GM18499 (cell line): ENCODE results near the gene RAPGEF4.

Source experiments
- ATAC-seq: cut with Tn5 transposase; IDR thresholded peaks from one replicate; pipeline ENCODE4 v1.9.1; 2021; ENCODE audit warnings: moderate number of reproducible peaks; ENCODE audit not compliant: insufficient read depth, unreplicated experiment

Gene RAPGEF4

DNA sequence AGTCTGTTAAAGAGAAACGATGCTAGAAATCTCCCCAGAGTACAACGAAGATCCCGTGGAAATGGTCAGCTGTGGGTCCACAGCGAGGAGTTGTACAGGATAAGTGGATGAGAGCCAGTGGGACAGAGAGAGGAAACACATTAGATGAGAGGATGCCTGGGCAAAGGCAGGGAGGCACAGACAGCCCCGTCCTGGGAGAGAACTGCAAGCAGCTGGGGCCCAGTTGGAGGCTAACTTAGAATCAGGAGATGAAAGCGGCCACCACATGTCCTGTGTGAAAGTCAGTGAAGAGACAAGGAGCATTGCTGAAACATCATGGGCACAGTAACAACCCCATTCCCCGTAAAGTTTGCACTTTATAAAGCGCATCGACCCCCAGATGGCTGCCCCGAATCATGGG lies 157.5 kb downstream of the RAPGEF4 start:
- ATAC-seq, result no peak

DNA sequence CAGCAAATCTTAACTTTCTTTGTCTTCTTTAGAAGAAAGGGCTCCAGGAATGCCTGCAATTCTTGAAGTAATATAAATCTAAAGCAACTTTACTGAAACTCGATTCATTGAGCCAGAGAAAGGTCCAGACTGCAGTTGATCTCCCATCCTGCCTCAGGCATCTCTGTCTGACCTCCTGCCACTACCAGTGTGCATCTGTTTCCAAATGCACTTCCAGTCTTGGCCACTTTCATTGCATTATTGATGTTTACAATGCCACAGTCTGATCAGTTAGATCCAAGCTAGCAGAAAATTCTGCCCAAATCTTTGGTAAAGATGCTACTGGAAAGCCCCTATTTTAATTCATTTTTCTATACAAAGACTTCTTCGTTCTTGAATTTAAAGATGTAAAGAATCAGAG lies 158.0 kb downstream of the RAPGEF4 start:
- ATAC-seq, result no peak

DNA sequence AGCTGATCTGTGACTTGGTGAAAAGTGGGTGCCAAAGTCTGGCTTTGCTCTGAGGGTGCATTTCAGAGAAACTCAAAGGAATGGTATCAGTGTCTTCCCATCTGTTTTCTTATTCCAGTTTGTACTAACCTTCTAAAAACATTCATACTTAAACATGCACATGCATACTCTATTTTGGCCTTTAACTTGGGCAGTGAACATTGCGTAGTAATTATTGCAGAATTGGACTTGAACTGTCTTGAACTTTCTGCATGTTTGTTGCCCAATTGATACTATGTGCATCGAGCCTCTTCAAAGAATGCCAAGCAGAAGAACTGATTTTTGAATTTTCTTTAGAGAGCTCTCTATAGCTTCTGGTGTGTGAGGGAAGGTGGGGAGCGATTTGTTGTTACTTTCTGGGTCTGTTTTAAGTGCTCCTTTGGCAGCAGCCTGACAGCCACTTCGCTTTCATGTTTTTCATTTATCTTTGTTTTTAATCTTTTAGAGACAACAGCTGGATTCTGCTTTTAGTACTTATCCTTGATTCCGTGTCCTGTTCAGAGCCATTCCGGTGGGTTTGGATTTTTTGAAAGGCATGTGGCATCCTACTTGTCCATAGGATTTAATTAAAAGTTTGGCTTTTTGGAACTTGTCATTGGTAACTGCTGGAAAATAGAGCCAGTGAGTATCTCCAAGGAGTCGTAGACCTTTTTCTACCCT lies 159.2 kb downstream of the RAPGEF4 start:
- no peak for ATAC-seq

DNA sequence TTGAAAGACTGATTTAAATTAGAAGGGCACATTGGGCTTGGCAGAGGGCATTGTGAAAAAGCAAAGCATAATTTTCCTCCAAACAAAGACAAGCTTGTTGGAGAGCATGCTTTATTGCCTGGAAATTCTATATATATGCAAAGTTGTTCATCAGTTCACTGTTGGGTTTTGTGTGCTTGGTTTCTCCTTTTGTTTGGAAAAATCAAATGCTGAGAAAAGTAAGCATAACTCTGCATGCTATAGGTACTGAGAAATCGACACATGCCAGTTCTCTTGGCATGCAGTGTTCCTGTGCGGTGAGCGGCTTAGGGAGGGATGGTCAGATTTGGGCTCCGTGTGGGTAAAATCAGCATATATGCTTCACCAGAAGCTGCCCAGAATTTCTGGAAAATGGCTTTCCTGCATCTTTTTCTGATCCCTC lies 161.0 kb downstream of the RAPGEF4 start:
- no peak for ATAC-seq

DNA sequence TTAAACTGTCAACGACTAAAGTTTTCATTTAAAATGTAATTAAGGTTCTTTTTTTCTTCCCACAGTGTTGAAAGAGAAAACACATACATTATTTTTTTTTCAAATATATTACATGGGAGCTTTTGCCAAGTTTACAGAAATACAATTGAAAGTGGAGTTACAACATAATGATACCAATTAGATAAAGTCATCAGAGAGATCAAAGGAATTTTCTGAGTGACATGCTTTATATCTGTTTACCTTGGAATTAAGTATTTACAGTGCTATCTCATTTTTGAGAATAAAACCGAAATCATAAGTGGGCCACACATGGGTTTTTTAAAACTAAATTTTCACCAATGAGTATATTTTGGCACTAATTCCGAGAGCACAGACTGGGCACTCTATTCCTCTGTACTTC lies 165.2 kb downstream of the RAPGEF4 start:
- no peak for ATAC-seq

DNA sequence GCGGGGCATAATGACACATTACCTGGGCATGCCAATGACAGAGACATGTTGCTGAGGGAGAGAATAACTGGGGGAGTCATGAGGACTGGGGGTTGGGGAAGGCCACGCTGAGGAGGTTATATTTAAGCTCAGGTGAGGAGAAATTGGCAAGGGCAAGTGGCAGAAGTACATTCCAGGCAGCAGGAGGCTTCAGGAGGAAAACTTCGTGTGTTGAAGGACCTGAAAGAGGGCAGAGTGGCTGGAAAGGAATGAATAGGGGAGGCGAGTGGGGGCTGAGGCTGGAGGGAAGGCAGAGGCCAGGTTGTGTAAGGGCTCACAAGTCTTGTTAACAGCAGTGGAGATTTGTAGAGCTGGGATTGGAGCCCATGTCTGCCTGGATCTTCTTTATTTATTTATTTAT lies 166.3 kb downstream of the RAPGEF4 start:
- no peak for ATAC-seq

DNA sequence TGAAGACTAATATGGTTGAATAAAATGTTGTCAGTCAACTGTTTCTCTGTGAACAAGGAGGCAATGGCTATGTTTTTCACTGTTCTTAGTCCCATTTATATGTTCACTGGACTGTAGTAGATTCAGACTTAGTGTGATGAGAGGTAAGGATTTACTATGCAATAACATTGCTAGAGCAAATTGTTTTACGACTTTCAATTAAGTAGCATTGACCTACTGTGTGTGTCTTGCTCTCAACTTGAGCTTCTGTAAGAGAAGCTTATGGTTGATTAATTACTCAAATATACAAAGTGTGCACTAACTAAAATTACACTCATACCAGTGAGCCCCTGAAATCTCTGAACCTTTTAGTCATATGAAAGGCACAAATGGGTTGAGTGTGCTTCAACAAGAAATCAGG lies 168.6 kb downstream of the RAPGEF4 start:
- ATAC-seq, result no peak

DNA sequence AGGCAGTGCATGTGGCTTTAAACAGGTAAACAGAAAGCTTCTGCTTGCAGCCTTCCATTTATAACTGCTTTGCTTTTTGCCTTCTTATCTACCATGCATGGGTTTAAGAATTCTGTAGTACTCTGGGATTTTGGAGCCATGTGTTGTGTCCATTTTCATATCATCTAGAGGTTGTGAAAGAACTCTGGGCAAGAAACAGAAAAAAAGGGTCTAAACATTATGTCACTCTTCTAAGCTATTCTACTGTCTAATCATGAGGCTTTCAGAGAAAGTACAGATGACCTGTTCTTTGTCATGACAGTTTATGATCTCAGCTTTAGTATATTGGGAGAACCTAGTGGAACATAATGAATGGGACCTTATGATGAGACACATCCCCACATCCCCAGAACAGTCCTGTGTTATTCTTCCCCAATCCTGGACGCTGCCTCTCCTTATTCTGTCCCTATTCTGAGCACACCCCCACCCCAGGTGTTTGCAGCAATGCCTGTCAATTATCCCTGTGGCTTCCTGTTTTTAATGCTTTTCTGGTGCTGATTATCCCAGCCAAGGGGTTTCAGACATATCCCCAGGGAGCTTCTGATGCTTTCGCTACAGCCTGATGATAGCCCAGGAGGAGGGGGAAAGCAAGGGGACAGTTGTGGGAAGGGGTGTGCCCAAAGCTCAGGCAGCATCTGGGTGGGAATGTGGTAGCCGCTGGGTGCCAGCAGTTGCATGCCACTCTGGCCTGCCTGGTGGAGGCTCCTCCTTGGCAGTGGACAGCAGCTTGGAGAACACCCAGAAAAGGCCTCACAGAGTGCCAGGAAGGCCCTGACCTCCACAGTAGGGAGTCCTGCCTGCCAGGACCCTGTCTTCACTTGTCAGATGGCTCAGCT lies 170.5 kb downstream of the RAPGEF4 start:
- ATAC-seq, result no peak

DNA sequence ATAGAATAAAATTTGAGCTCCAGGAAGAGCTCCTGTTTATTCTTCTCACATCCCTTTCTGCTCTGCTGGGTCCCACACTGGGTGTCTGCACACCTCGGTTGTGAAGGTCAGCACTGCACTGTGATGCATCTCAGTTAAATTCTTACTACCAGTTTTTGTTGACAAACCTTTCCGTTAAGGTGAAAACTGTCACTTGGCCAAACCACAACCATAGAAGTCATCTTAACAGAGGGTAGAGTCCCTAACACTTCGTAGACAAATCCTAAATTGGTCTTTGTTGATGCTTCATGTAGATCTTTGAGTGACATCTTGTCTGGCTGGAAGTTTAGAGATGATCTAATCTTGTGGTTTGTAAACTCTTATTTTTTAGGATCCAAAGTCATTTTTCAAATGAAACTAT lies 172.6 kb downstream of the RAPGEF4 start:
- no peak for ATAC-seq

DNA sequence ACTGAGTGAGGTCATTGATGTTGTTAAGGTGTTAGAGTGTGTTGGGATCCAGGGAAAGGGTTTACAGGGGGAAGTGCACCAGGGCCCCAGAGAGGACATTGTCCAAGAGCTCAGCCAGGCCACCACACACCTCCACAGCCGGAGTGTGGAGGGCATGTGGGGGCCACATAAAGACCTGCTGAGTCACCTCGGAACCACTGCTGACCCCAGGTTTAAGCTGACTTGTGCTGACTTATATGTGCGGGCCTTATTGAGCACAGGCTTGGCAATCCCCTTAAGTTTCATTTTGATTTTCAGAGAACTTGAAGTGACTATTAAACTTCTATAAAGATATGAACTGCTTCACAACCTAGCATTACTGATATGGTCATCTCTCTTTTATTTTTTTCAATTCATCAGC lies 173.8 kb downstream of the RAPGEF4 start:
- ATAC-seq, result no peak

DNA sequence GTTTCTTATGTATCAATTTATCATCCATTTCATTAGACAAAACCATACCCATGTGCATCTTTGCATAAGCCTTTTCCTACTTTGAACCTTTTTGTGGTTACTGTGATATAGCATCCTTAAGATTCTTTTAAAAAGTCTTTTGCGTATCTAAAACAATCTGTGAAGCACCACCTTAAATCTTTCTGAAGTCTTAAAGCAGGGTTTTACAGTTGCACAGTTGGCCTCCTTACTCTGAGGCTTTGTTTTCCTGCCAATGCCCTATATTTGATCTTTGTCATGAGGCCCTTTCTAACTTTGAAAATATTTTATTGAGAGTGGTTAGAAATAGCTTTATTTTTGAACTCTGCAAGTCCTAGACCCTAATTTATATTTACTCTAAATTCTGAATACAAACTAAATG lies 176.6 kb downstream of the RAPGEF4 start:
- ATAC-seq, result no peak

DNA sequence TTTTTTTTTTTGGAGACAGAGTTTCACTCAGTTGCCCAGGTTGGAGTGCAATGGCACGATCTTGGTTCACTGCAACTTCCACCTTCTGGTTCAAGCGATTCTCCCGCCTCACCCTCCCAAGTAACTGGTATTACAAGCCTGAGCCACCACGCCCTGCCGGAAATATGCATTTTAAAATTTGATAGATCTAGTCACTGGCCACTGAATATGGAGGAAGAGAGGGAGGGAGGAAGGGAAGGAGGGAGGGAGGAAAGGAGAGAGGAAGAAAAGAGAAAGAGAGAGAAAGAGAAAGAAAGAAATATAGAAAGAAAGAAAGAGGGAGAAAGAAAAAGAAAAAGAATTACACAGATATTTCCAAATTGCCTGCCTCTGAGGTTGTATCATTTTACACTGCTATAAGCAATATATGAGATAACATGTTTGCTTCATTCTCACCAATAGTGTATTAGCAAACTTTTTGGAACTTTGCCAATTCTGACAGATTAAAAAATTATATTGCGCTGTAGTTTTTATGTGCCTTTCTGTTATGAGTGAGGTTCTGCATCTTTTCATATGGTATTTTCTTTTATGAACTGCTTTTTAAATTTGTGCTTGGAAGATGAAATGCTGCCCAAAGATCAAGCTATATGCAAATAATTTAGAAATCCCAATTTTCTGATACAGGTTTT lies 178.8 kb downstream of the RAPGEF4 start:
- ATAC-seq, result no peak

DNA sequence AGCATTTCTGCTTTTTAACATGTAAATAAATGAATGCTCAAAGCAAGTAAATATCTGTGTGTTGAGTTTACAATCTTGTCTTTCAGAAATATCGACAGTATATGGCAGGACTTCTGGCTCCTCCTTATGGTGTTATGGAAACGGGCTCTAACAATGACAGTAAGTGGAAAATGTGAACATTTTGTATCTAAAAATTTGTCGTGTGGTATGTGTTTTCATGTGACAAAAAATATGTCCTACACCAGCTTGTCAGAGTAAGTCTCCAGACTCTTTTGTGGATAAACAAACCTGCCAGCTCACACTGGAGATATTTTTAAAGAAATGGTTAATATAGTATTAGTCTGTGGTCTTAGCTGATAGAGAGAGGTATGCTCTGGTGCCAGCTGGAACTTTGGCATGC lies 182.1 kb downstream of the RAPGEF4 start:
- no peak for ATAC-seq

DNA sequence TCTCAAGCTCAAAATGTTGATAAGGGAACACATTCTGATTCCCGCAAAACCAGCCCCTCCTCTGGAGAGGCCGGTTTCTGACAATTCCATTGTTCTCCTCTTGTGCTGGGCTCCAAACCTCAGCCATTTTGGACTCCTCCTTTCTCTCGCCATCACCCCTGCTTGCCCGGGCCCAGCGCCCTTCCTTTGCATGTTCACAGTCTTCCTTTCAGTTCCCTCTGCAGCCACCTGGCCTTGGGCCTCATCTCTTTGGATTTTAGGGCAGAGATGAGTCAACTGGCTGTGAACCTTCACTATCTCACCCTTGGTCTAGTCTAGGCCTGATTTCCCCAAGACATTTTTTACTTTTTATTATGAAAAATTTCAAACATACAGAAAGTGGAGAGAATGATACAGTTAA lies 184.1 kb downstream of the RAPGEF4 start:
- peak; percentile 59 for ATAC-seq

DNA sequence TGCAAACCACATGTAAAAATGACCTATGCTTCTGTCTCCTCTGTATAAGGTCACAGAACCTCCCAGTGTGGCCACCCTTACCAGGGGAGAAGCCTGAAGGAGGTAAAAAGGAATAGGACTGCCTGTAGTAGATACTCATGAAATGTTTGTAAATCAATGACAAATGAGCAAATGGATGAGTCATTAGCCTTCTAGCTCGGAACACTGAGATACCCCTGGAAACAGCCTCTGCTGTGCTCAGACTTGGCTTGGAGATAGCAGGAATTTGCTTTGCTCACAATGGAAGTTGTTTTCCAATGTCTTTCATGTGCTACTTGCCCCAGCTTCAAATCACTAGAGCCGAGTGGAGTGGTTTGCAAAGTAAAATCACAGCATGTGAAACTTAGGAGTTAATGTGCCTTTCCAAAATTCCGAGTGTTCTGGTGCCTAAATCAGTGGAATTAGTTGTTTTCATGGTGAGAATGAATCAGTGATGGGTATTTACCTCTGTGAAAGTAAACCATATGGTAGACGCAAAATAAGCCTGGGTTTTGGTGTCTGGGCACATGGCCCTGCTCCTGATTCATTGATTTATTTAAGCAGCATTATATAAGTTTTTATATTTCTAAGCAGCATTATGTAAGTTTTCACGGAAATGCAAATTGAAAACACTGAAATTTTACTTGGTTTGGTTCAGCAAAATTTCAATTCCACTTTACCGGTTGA lies 186.0 kb downstream of the RAPGEF4 start:
- no peak for ATAC-seq

DNA sequence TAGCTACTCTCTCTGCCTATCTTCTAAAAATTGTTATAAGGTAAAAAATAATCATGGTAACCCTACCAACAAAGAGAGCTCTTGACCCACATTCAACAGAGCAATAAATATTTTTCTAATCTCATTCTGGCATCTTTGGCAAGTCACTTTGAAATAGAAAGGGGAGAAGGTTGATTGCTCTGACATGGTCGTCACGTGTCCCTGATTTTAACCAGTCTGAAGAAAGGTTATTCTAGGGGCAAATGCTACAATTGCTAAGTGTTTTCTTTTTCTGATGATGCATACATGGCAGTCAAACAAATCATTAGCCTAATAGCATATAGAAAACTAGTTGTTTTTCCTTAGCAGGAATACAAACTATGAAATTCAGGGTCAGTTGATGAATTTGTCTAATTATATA lies 186.7 kb downstream of the RAPGEF4 start:
- ATAC-seq, result no peak

DNA sequence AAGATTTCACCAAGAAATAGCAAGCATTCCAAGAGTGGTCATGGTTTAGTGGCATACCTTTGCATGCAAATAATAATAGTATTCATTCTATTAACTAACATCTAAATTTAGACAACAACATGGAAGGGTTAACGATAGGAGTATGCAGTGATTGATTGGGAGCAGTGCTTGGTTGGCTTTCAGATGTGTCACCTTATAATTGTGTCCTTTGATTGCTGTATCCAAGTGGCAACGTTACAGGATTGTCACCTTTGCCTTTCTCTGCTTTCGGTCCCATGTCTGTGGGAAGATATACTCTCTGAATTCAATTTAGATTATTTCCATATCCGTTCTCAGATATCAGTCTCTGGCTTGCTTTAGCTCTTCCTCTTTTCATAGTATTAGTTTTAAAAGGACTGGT lies 187.2 kb downstream of the RAPGEF4 start:
- ATAC-seq, result no peak

DNA sequence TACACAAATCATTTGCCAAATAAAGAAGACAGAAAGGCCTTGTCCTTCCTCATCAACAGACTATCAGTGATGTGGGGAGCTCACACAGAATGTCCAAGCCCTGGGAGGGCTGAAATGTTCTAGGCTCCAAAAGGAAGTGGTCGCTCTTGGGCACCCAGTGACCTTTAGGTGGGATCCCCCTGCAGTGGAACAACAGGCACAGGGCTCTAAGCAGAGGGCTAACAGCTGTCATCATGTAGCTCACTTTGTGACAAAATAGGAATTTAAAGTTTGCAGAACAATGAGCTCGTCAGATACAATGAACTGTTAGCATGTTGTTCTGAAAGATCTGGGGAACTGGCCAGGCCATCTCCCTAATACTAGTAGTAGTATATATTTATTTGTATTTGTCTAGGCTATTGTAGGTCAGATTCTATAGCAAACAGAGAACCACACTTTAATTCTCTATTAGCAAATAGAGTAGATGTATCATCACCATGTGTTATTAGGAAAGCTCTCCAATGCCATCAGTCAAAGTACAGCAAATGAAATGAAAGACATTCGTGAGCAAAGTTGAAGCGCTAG lies 188.5 kb downstream of the RAPGEF4 start:
- ATAC-seq, result no peak

DNA sequence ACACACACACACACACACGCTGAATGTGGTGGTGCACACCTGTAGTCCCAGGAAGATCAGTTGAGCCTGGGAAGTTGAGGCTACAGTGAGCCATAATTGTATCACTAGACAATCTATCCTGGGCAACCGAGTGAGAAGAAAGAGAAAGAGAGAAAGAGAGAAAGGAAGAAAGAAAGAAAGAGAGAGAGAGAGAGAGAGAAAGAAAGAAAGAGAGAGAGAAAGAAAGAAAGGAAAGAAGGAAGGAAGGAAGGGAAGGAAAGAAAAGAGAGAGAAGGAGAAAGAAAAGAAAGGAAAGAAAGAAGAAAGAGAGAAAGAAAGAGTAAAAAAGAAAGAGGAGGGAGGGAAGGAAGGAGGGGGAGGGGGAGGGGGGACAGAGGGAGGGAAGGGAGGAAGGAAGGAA lies 190.0 kb downstream of the RAPGEF4 start:
- ATAC-seq, result no peak
